Prostate gland (tissue), 2 donors: ENCODE measurements around the gene ATP6V1A. TPM values are rescaled to one million over a fixed set of nuclear protein-coding genes. Genes with fewer than 3 reads are reported as not detected.

Experiments used
- DNase-seq: peaks from one replicate; pipeline ENCODE4 v3.0.0-alpha.2; 2019; ENCODE audit warnings: low spot score
- H3K27ac ChIP-seq, 2 donors: fragments of 200-600 bp; sonication (generic); 2 replicates each; pipeline ENCODE4 v1.5.1; 2017 to 2019
- H3K27me3 ChIP-seq: fragments of 200-600 bp; sonication (generic); replicated peaks from 2 replicates; pipeline ENCODE4 v1.5.1; 2019; ENCODE audit not compliant: insufficient read depth
- H3K36me3 ChIP-seq, 2 donors: fragments of 200-600 bp; sonication (generic); 1 replicate in 1 of 2; 2 replicates in 1 of 2; pipeline versions ENCODE4 v1.5.1 to v1.8.1; 2017 to 2019
- H3K4me1 ChIP-seq: fragments of 200-600 bp; sonication (generic); replicated peaks from 2 replicates; pipeline ENCODE4 v1.5.1; 2019
- H3K4me3 ChIP-seq, 2 donors: fragments of 200-600 bp; sonication (generic); 2 replicates each; pipeline ENCODE4 v1.5.1; 2017 to 2019
- H3K9me3 ChIP-seq: fragments of 200-600 bp; sonication (generic); 2 replicates; pipeline ENCODE4 v1.5.1; 2017
- CTCF ChIP-seq, 4 experiments: fragments of 200-600 bp in 2 of 4; fragments of 450-650 bp in 2 of 4; sonication (generic) in 2 of 4; IDR thresholded peaks; 1 replicate in 3 of 4; 2 replicates in 1 of 4; pipeline ENCODE4 v1.5.1; 2016 to 2019; ENCODE audit warnings: antibody characterized with exemption in 4 of 4, mild to moderate bottlenecking in 2 of 4, moderate library complexity in 2 of 4
- POLR2A ChIP-seq: fragments of 450-650 bp; IDR thresholded peaks from one replicate; pipeline ENCODE4 v1.6.1; 2016; ENCODE audit warnings: antibody characterized with exemption, mild to moderate bottlenecking
- POLR2AphosphoS5 ChIP-seq: sonication (generic); formaldehyde crosslinking; IDR thresholded peaks from one replicate; pipeline ENCODE4 v1.6.1; 2017; ENCODE audit warnings: antibody characterized with exemption
- WGBS: methylation state at CpG from one replicate; pipeline ENCODE4 v1.1.5; 2018; 5-methylcytosine and 5-hydroxymethylcytosine counted together
- intact Hi-C: fragments of 100-400 bp; cut with DNase I; formaldehyde crosslinking; loops from one replicate; pipeline ENCODE4 v1.14.2; 2022
- total RNA-seq, 2 donors: library from RNA; depleted of rRNA; stranded (reverse); fragments of >200 nt; gene quantifications; one replicate each; pipeline ENCODE4 v1.1.0, GENCODE V29; 2016

Gene ATP6V1A
- total RNA-seq, 2 donors from 2014 or later = 43.4 to 60.4 TPM

DNA sequence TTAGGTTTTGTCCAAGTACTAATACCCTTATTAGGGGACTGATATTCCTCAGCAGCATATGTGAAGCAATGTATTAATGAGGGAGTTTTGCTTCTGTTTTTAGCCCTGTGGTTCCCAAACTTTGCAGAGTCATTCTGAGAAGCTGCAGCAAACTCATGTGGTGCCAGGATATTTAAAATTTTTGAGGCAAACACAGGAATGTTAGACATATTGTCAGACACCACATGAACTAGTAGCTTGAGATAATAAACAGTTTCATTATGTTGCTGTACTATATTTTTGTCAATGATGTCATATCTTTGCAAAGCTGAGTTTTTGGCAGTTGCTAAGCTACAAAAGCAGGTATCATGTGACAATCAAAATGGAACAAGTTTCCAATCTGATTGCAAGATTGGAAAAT lies 36.6 kb downstream of the ATP6V1A start:
- Histone ChIP-seq H3K27me3 (no peaks in the 10 kb centered on the region), H3K9me3 (no peaks in the 10 kb centered on the region), H3K27ac (no peak overlapping the region), H3K36me3 (no peaks in the 10 kb centered on the region), H3K4me1 (no peaks in the 10 kb centered on the region), H3K4me3 (no peak overlapping the region)
- intact Hi-C loops = no loop called here
- TF ChIP-seq POLR2A (no peak), POLR2AphosphoS5 (no peak)
- DNase-seq = no peak

GRCh38 chr3:113783980-113784379 lies 37.1 kb downstream of the ATP6V1A start:
- 67% methylated on average over 4 of the region's 4 CpGs for WGBS
- H3K27me3 ChIP-seq = no peaks in the 10 kb centered on the region
- TF ChIP-seq POLR2AphosphoS5 (no peak), CTCF (IDR thresholded peaks at IDR 0.05) (no peak), POLR2A (no peak)

GRCh38 chr3:113791381-113791780 lies 44.5 kb downstream of the ATP6V1A start:
- intact Hi-C loops = no loop called here
- Histone ChIP-seq H3K9me3 (no peaks in the 10 kb centered on the region), H3K4me1 (no peaks in the 10 kb centered on the region), H3K27me3 (no peaks in the 10 kb centered on the region), H3K27ac (no peak overlapping the region), H3K36me3 (no peaks in the 10 kb centered on the region), H3K4me3 (no peak overlapping the region)
- no peak for DNase-seq
- TF ChIP-seq POLR2A = no peak
- TF ChIP-seq CTCF (IDR thresholded peaks at IDR 0.05) = no peak
- no peak for TF ChIP-seq POLR2AphosphoS5

More at GRCh38 chr3:113783980-113784379, 37.1 kb downstream of the ATP6V1A start:
- no peak for DNase-seq
- H3K27ac ChIP-seq = no peak overlapping the region
- no peak overlapping the region for H3K4me3 ChIP-seq
- H3K4me1 ChIP-seq = no peaks in the 10 kb centered on the region
- intact Hi-C loops = no loop called here
- H3K36me3 ChIP-seq = no peaks in the 10 kb centered on the region
- no peaks in the 10 kb centered on the region for H3K9me3 ChIP-seq

- WGBS = 88% methylated on average over 4 of the region's 4 CpGs
Observed at GRCh38 chr3:113794526-113794925, 47.7 kb downstream of the ATP6V1A start.

DNA sequence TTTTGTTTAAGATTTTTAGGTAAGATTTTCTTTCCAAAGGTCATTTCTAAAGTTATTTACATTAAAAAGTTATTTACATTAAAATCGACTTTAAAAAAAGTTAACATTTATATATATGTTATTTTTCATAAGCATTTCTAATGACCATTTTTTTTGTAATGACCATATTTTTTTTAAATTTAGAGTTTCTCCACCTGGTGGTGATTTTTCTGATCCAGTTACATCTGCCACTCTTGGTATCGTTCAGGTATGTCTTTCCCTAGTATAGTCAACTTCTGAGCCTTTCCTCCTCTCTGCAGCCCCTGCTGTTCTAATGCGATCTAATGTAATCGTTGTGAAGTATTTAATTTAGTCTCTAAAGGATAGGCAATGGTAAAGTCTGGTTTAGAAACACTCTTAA lies 48.9 kb downstream of the ATP6V1A start:
- no peak overlapping the region for H3K27ac ChIP-seq
- H3K36me3 ChIP-seq = no peaks in the 10 kb centered on the region
- WGBS = 89% methylated on average over 4 of the region's 4 CpGs

More at GRCh38 chr3:113794526-113794925, 47.7 kb downstream of the ATP6V1A start:
- no peak overlapping the region for H3K4me3 ChIP-seq
- no peaks in the 10 kb centered on the region for H3K9me3 ChIP-seq
- H3K27ac ChIP-seq = no peak overlapping the region
- intact Hi-C loops = no loop called here
- H3K27me3 ChIP-seq = no peaks in the 10 kb centered on the region
- H3K4me1 ChIP-seq = no peaks in the 10 kb centered on the region
- TF ChIP-seq POLR2A (no peak), POLR2AphosphoS5 (no peak), CTCF (IDR thresholded peaks at IDR 0.05) (no peak)
- no peak for DNase-seq
- H3K36me3 ChIP-seq = no peaks in the 10 kb centered on the region

More for the DNA sequence above, 48.9 kb downstream of the ATP6V1A start:
- Histone ChIP-seq H3K9me3 (no peaks in the 10 kb centered on the region), H3K4me3 (no peak overlapping the region), H3K27me3 (no peaks in the 10 kb centered on the region), H3K4me1 (no peaks in the 10 kb centered on the region)
- TF ChIP-seq POLR2A (no peak), CTCF (IDR thresholded peaks at IDR 0.05) (no peak), POLR2AphosphoS5 (no peak)
- intact Hi-C loops = no loop called here
- DNase-seq = no peak
